ENCODE results near the gene DPYD.

GRCh38 chr1:97903626-97904025 is 17.2 kb downstream of the DPYD start:
- TF ChIP-seq CTCF (conservative IDR thresholded peaks at IDR 0.05) (no peak), ZFX (IDR thresholded peaks at IDR 0.05) (no peak)

Measured in C4-2B (cell line).